ENCODE results near the gene ASCL5. TPM values are rescaled to one million over a fixed set of nuclear protein-coding genes. Genes with fewer than 3 reads are reported as not detected.

Gene ASCL5
- total and polyA plus RNA-seq, 4 experiments from 2014 or later = 0.30 TPM; not detected in 3

DNA sequence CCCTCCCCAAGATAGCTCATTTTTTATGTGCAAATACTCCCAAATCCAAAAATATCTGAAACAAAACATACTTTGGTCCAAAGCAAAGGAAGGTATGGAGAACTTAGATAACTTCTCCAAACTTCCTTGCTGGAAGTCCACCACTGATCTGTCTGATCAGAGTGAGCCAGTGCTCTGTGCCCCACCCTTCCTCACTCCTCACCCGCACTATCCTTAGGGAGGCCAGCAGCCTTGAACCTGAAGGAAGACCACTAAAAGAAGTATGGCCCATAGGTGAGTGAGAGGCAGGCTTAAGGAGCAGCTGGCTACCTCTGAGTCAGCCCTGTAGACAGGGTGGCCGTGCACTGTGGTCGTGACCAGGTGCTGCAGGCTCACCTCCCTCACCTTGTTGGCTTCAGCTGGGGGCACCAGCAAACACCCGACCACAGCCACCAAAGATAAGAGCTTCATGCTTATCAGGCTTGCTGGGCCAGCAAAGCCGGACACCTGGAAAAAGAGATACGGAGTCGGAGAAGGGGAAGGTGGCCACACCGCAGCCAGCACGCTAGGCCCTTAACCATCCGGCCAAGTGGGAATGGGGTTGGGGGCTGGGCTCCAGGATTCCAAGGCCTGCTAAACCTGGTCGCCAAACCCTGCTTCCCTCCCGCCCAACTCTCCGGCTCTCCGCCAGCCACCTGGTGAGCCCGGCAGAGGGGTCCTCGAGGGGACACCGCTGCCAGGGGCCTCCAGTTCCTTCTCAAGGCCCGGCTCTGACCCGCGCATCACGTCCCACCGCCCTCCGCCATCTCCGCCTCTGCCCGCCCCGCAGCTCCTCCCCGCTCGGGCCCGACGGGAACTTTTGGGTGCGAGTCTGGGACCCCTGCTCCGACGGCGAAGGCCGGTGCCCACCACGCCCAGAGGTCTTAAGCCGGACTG is 26.7 kb upstream of the ASCL5 start:
- intact Hi-C loops (cut with micrococcal nuclease) = loop anchor here (1.0 to 5.0 kb wide), 3 partner anchors 17 to 131 kb away; partner anchors contain the start of gene KIF21B
- Histone ChIP-seq H3K4me1 (ENCODE audit: insufficient read depth, low read length) (peaks cover 21% of the 10 kb centered on the region), H3K4me3 (ENCODE audit: low read length in 2 of 2) (peak overlapping the region; percentile 64 to 73), H3K27me3 (ENCODE audit: insufficient read depth, low read length) (no peaks in the 10 kb centered on the region), H3K9me3 (ENCODE audit: control insufficient read depth in 1 of 2, low read length in 2 of 2) (no peaks in the 10 kb centered on the region), H3K36me3 (ENCODE audit: insufficient read depth, low read length) (no peaks in the 10 kb centered on the region), H3K27ac (ENCODE audit: low read depth, low read length) (peak overlapping the region; percentile 48)
- Mint-ChIP-seq H3K4me3 (peak overlapping the region; percentile 88 to 96 (median 92)), H3K36me3 (peaks cover 9 to 24% of the 10 kb centered on the region in 2 donors), H3K9me3 (no peaks in the 10 kb centered on the region), H3K27ac (peak overlapping the region; percentile 89 to 94 (median 94)), H3K27me3 (peaks cover 6 to 15% of the 10 kb centered on the region in 2 donors), H3K4me1 (peaks cover 18 to 33% (median 22%) of the 10 kb centered on the region in 4 donors)
- ChIA-PET CTCF (ENCODE audit: partially characterized antibody) (interaction anchor here (0.7 to 2.6 kb wide), 6 partner anchors 17 to 134 kb away, joined by 3 to 11 read pairs (median 4); no protein-coding TSS in a partner anchor), POLR2A (ENCODE audit: partially characterized antibody) (interaction anchor here (1.0 to 1.6 kb wide), 4 partner anchors 18 to 134 kb away, joined by 4 to 8 read pairs (median 6); partner anchors contain the start of gene KIF21B)
- no peak for DNase-seq

DNA sequence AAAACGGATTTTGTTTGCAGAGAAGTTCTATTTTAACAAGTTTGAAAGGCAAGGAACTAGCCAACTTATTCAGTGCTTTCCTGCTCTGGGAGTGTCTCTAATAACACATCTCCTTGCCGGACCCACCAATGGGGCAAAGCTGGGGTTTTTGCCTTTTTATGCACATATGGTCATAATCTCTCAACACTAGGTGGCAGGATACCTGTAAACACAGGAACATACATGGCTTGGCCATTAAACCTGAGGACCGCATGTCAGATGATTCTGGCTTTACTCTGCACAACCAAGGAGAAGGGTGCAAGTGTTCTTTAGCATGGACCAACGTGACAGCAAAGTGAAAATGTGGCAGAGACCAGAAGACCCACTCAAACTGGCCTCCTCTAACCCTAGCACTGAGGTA is 22.4 kb upstream of the ASCL5 start:
- Mint-ChIP-seq H3K36me3 (peaks cover 42 to 55% of the 10 kb centered on the region in 2 donors), H3K27me3 (no peaks in the 10 kb centered on the region), H3K27ac (no peak overlapping the region), H3K9me3 (no peaks in the 10 kb centered on the region), H3K4me1 (peaks cover 13 to 20% (median 16%) of the 10 kb centered on the region in 4 donors), H3K4me3 (no peak overlapping the region)
- intact Hi-C loops (cut with micrococcal nuclease) = loop anchor here (1.0 to 5.0 kb wide), 2 partner anchors 38 to 74 kb away; no protein-coding TSS in a partner anchor
- Histone ChIP-seq H3K9me3 (ENCODE audit: control insufficient read depth in 1 of 2, low read length in 2 of 2) (no peaks in the 10 kb centered on the region), H3K27me3 (ENCODE audit: insufficient read depth, low read length) (no peaks in the 10 kb centered on the region), H3K4me3 (ENCODE audit: low read length in 2 of 2) (no peak overlapping the region), H3K4me1 (ENCODE audit: insufficient read depth, low read length) (peaks cover 15% of the 10 kb centered on the region), H3K27ac (ENCODE audit: low read depth, low read length) (no peak overlapping the region), H3K36me3 (ENCODE audit: insufficient read depth, low read length) (peaks cover 9% of the 10 kb centered on the region)
- DNase-seq = peak in 1 of 5 donors; percentile 14
- CTCF ChIA-PET (ENCODE audit: partially characterized antibody) = interaction anchor here (0.9 to 1.5 kb wide), 3 partner anchors 24 to 74 kb away, joined by 4 to 5 read pairs (median 4); no protein-coding TSS in a partner anchor
- POLR2A ChIA-PET (ENCODE audit: partially characterized antibody) = no interaction called here

DNA sequence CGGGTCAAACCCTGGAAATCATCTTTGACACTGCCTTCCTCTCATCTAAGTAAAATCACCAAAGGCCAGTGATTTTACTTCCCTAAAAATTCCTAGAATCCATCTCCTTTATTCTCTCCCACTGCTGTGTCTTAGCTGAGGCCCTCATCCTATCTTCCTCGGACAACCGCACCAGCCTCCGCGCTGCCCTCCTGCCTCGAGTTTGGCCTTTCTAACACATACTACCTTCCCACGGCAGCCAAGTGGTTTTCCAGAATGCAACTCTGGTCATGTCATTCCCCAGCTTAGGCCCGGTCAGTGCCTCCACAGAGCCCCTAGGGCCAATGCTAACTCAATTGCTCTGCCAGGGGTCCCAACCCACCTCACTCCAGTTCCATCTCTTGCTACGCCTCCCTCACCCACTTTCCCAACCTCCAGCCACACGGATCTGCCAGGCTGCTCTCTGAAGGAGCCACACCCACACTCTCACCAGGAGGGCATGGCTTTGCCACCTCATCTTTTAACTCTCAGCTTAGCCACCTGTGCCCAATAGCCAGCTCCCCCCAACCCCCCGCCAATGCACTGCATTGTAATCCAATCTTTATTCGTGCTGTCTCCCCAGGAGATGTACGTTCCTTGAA is 20.5 kb upstream of the ASCL5 start:
- H3K27ac ChIP-seq (ENCODE audit: low read depth, low read length) = no peak overlapping the region
- Mint-ChIP-seq H3K4me1 (peaks cover 2 to 6% (median 4%) of the 10 kb centered on the region in 4 donors), H3K27me3 (no peaks in the 10 kb centered on the region), H3K9me3 (no peaks in the 10 kb centered on the region), H3K27ac (peak overlapping the region in 3 of 7 donors; percentile 9 to 89 (median 14)), H3K36me3 (peaks cover 59 to 71% of the 10 kb centered on the region in 2 donors), H3K4me3 (no peak overlapping the region)
- peaks cover 23% of the 10 kb centered on the region for H3K36me3 ChIP-seq (ENCODE audit: insufficient read depth, low read length)
- H3K27me3 ChIP-seq (ENCODE audit: insufficient read depth, low read length) = no peaks in the 10 kb centered on the region
- ChIA-PET POLR2A (ENCODE audit: partially characterized antibody) (no interaction called here), CTCF (ENCODE audit: partially characterized antibody) (interaction anchor here (1.4 kb wide), 1 partner anchor 28 kb away, joined by 4 read pairs; no protein-coding TSS in a partner anchor)
- DNase-seq = no peak
- no peaks in the 10 kb centered on the region for H3K9me3 ChIP-seq (ENCODE audit: control insufficient read depth in 1 of 2, low read length in 2 of 2)
- peaks cover under 1% of the 10 kb centered on the region for H3K4me1 ChIP-seq (ENCODE audit: insufficient read depth, low read length)
- no peak overlapping the region for H3K4me3 ChIP-seq (ENCODE audit: low read length in 2 of 2)
- intact Hi-C loops (cut with micrococcal nuclease) = loop anchor here (5.0 kb wide), 1 partner anchor 40 kb away; no protein-coding TSS in a partner anchor

DNA sequence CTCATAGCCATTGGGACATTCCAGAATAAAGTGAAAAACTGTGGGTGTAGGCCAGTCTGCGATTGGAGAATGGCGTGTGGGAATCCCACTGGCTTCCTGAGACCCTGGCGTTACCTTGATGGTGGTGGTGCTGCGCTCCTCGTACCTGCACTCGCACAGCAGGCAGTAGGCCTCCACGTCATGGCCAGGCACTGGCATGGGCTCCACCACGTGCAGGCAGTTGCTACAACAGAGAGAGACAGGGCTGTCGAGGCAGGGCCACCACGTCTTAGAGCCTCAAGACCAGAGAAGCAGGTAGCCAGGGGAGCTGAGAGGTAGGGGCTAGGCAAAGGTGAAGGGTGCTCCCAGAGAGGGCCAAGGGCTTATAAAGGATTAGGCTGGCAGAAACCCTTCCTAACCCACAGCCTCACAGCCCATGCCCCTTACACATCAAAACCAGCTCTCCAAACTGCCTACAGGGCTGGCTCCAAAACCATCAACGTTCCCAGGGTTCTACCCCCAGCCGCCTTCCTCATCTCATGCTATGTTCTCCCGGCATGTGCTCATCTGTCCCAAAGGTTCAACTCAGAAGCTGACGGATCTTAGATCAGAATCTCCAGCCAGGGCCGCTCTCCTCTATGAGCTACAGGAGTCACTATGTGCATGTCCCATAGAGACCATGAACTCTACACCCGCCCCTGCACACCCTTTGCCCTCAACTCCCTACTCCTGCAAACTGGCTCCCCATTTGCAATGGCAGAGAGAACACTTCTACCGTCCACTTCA is 19.8 kb upstream of the ASCL5 start:
- no peaks in the 10 kb centered on the region for H3K9me3 ChIP-seq (ENCODE audit: control insufficient read depth in 1 of 2, low read length in 2 of 2)
- DNase-seq = no peak
- H3K36me3 Mint-ChIP-seq = peaks cover 64 to 77% of the 10 kb centered on the region in 2 donors
- H3K9me3 Mint-ChIP-seq = no peaks in the 10 kb centered on the region
- H3K4me3 ChIP-seq (ENCODE audit: low read length in 2 of 2) = no peak overlapping the region
- peak overlapping the region in 1 of 7 donors; percentile 14 for H3K27ac Mint-ChIP-seq
- no peaks in the 10 kb centered on the region for H3K4me1 ChIP-seq (ENCODE audit: insufficient read depth, low read length)
- H3K27ac ChIP-seq (ENCODE audit: low read depth, low read length) = no peak overlapping the region
- H3K27me3 ChIP-seq (ENCODE audit: insufficient read depth, low read length) = no peaks in the 10 kb centered on the region
- intact Hi-C loops (cut with micrococcal nuclease) = loop anchor here (5.0 kb wide), 1 partner anchor 40 kb away; no protein-coding TSS in a partner anchor
- CTCF ChIA-PET (ENCODE audit: partially characterized antibody) = interaction anchor here (1.4 kb wide), 1 partner anchor 27 kb away, joined by 4 read pairs; no protein-coding TSS in a partner anchor
- POLR2A ChIA-PET (ENCODE audit: partially characterized antibody) = no interaction called here
- H3K27me3 Mint-ChIP-seq = no peaks in the 10 kb centered on the region
- H3K4me1 Mint-ChIP-seq = peaks cover 0 to 5% (median 2%) of the 10 kb centered on the region in 4 donors
- H3K4me3 Mint-ChIP-seq = no peak overlapping the region
- peaks cover 23% of the 10 kb centered on the region for H3K36me3 ChIP-seq (ENCODE audit: insufficient read depth, low read length)

DNA sequence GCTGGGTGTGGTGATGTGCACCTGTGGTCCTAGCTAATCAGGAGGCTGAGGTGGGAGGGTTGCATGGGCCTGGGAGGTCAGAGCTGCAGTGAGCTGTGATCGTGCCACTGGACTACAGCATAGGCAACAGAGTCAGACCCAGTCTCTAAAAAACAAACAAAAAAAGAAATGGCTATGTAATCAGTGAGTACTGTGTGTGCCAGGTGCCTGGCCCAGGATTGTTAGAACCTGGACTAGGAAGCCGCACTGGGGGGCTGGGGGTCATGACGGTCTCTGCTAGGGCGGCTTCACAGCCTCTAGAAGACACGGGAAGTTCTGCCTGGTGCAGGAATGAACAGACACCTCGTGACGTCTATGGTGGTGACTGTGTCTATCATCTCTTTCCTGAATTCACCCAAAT is 18.8 kb upstream of the ASCL5 start:
- H3K36me3 Mint-ChIP-seq = peaks cover 58 to 78% of the 10 kb centered on the region in 2 donors
- intact Hi-C loops (cut with micrococcal nuclease) = loop anchor here (5.0 kb wide), 1 partner anchor 41 kb away; no protein-coding TSS in a partner anchor
- Histone ChIP-seq H3K4me3 (ENCODE audit: low read length in 2 of 2) (no peak overlapping the region), H3K9me3 (ENCODE audit: control insufficient read depth in 1 of 2, low read length in 2 of 2) (no peaks in the 10 kb centered on the region), H3K27ac (ENCODE audit: low read depth, low read length) (no peak overlapping the region), H3K4me1 (ENCODE audit: insufficient read depth, low read length) (no peaks in the 10 kb centered on the region), H3K27me3 (ENCODE audit: insufficient read depth, low read length) (no peaks in the 10 kb centered on the region), H3K36me3 (ENCODE audit: insufficient read depth, low read length) (peaks cover 23% of the 10 kb centered on the region)
- H3K4me1 Mint-ChIP-seq = peaks cover 0 to 1% (median 0%) of the 10 kb centered on the region in 4 donors
- ChIA-PET POLR2A (ENCODE audit: partially characterized antibody) (no interaction called here), CTCF (ENCODE audit: partially characterized antibody) (interaction anchor here (1.1 to 1.4 kb wide), 2 partner anchors 26 to 166 kb away, joined by 4 read pairs; no protein-coding TSS in a partner anchor)
- H3K27ac Mint-ChIP-seq = no peak overlapping the region
- H3K27me3 Mint-ChIP-seq = no peaks in the 10 kb centered on the region
- H3K9me3 Mint-ChIP-seq = no peaks in the 10 kb centered on the region
- H3K4me3 Mint-ChIP-seq = no peak overlapping the region
- DNase-seq = no peak

DNA sequence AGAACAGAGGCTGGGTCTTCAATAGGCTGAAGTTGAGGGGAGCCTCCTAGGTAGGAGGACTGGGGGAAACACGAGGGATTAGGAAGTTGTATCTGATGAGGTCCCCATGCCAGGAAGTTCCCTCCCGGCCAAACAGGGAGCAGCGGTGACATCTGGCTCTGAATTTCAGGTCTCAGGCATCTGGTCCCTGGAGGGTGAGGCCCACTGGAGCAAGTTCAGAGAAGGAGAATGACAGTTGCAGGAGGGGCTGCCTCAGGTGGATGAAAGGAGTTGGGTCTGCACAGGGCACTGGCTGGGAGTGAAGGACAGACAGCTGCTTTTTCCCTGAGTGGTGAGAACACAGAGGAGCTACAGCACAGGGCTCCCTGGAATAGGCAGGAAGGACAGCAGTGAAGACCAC is 18.1 kb upstream of the ASCL5 start:
- Histone ChIP-seq H3K4me1 (ENCODE audit: insufficient read depth, low read length) (no peaks in the 10 kb centered on the region), H3K36me3 (ENCODE audit: insufficient read depth, low read length) (peaks cover 23% of the 10 kb centered on the region), H3K27ac (ENCODE audit: low read depth, low read length) (no peak overlapping the region), H3K4me3 (ENCODE audit: low read length in 2 of 2) (no peak overlapping the region), H3K9me3 (ENCODE audit: control insufficient read depth in 1 of 2, low read length in 2 of 2) (no peaks in the 10 kb centered on the region), H3K27me3 (ENCODE audit: insufficient read depth, low read length) (no peaks in the 10 kb centered on the region)
- Mint-ChIP-seq H3K4me3 (no peak overlapping the region), H3K27ac (peak overlapping the region in 1 of 7 donors; percentile 36), H3K27me3 (no peaks in the 10 kb centered on the region), H3K4me1 (no peaks in the 10 kb centered on the region), H3K9me3 (no peaks in the 10 kb centered on the region), H3K36me3 (peaks cover 57 to 76% of the 10 kb centered on the region in 2 donors)
- CTCF ChIA-PET (ENCODE audit: partially characterized antibody) = interaction anchor here (1.1 to 1.4 kb wide), 2 partner anchors 31 to 165 kb away, joined by 3 to 4 read pairs; no protein-coding TSS in a partner anchor
- POLR2A ChIA-PET (ENCODE audit: partially characterized antibody) = no interaction called here
- intact Hi-C loops (cut with micrococcal nuclease) = loop anchor here (5.0 kb wide), 1 partner anchor 42 kb away; no protein-coding TSS in a partner anchor
- DNase-seq = no peak

Data from CD4-positive, alpha-beta memory T cell (primary cell).